Superior temporal gyrus (tissue), 1 donor: ENCODE data around the gene RBMS1.

Experiments used
- DNase-seq: peaks from one replicate; pipeline ENCODE4 v3.0.0-alpha.2; 2016; ENCODE audit errors: extremely low spot score

The RBMS1 gene

GRCh38 chr2:160334028-160334741, 159.4 kb downstream of the RBMS1 start:
- DNase-seq, result no peak

- DNase-seq, result no peak
These were observed 160.1 kb downstream of the RBMS1 start for GRCh38 chr2:160333324-160334027.

- no peak for DNase-seq
These were observed 161.3 kb downstream of the RBMS1 start for GRCh38 chr2:160332318-160332717.

- DNase-seq, result no peak
These were observed 162.2 kb downstream of the RBMS1 start for GRCh38 chr2:160331258-160332025.

DNA sequence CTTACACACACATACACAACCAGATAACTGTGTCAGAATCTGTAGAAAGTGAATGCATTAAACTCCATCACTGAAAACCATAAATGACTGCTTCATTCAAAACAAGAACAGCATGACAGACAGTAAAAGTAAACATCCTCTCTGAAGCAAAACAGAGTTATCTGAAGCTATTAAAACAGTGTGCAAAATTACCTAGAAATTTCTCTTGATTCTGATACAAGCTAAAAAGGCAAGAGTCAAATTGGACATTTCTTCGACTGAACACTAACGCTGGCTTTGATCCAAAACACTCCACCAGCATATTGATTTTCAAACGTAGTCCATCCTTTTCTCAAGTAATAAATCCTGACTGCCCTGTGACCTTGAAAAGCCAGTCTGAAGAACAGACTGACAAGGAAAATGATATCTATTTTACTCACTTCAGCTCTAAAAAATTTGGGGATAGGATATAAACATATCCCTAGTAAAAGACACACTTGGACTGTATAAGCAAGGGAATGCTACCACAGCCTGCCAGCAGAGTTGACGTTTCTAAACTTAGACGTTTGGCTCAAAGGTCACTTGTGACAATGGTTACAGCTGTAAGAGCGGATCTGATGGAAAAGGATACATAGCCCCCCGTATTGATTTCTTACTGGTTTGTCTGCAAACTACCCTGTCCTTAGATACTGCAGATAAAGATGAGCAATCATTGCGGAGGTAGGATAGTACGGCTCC, 164.6 kb downstream of the RBMS1 start:
- DNase-seq, result no peak

GRCh38 chr2:160326786-160327185, 166.8 kb downstream of the RBMS1 start:
- no peak for DNase-seq

- DNase-seq, result no peak
These were observed 168.2 kb downstream of the RBMS1 start for GRCh38 chr2:160325418-160325817.

DNA sequence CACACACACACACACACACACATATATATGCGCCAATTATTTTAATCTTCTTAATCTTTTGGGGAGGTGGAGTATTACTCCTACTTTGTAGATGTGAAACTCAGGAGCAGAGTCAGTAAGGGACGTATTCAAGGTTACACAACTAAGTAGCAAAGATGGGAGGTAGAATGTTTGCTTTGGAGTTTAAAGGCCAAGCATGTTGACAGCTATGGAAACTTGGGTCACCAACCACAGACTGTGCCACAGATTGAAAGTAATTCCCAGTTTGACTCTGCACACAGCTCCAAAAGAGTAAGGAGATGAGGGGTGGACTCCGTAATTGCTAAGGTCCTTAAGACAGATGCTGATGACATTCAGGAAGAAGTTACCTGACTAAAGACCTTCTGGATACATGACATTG, 168.7 kb downstream of the RBMS1 start:
- no peak for DNase-seq

DNA sequence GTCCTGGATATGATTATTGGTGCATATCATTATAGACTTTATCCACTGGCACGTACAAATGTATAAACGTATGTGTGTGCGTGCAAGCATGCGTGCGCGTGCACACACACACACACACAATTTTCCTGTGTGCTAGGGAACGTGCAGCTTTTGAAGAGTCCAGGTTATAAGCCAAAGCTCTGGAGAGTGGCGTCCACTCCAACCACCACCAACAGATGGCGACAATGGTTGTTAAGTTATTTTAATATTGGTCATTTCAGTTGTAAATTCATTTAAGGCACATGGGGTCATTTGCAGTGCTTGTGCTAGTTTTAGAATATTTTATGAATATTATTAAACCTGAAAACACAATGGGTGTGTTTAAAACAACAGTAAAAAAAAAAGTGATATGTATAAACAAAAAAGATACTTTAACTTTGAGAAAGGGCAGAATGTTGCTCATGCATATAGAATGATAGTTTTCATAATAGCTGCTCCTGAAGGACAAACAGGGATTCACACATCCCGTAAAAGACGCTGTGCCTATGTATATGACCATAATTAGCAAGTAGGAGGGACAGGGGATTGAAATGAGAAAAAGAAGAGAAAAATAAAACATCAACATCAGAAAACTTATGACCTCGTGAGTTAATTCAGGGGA, 169.3 kb downstream of the RBMS1 start:
- peak; percentile 53 for DNase-seq

GRCh38 chr2:160322320-160322719, 171.3 kb downstream of the RBMS1 start:
- DNase-seq, result no peak

DNA sequence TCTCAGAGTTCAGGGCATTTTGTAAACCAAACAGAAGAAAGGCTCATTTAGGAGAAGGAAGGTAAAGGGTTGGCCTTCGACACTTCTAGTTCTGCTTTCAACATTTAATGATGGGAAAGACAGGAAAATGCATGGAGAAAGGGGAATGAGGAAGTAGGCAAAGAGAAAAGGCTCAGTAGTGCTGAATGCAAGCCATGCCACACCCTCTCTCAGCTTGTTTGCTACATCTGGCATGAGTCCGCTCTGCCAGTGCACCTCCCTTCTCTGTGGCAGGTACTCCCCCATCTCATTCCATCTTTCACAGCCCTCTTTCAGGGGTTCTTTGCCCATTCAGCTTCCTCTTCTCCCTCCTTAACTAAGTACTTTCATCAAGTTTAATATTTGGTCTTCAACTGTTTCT, 172.6 kb downstream of the RBMS1 start:
- DNase-seq, result no peak

GRCh38 chr2:160319700-160320099, 173.9 kb downstream of the RBMS1 start:
- no peak for DNase-seq

GRCh38 chr2:160318218-160318617, 175.4 kb downstream of the RBMS1 start:
- DNase-seq, result no peak

DNA sequence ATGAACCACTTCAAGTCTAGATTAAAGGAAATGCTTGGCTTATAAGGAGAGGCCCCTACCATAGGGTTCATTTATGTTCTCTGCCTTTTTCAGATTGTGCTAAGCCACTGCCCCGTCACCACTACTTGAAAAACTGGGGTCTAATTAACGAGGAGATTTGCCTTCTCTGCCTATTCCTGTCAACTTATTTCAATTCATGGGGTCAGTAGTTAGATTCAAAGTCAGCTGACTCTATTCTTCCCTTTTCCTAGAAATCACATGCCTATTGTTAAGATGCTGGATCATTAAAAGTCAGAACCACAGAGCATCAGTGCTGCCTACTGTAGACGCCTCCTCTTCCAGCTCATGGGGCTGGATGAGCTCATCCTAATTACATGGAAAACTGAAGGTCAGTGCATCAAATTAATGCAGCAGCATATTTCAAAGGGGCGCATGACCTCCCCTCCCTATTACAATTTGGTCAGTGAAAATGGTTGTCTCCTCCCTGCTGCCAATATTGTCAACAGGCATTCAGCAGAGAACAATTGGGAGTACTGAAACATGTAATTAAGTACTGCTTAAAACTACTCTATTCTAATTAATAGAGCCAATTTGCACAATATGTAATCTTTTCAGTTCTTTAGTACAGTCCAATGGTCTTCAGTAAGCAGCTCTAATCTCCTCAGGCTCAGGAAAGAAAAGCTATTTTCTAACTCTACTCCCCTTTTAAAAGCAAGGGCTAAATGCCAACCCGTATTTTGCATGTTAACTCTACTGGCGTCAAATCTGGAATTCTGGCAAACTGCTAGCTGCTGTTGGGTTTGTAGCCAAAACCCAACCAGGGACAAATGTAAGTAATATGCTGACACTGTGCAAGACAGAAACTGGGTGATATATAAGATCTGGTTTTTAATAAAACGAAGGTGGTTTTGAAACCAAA, 176.2 kb downstream of the RBMS1 start:
- no peak for DNase-seq

GRCh38 chr2:160315337-160315736, 178.3 kb downstream of the RBMS1 start:
- no peak for DNase-seq

DNA sequence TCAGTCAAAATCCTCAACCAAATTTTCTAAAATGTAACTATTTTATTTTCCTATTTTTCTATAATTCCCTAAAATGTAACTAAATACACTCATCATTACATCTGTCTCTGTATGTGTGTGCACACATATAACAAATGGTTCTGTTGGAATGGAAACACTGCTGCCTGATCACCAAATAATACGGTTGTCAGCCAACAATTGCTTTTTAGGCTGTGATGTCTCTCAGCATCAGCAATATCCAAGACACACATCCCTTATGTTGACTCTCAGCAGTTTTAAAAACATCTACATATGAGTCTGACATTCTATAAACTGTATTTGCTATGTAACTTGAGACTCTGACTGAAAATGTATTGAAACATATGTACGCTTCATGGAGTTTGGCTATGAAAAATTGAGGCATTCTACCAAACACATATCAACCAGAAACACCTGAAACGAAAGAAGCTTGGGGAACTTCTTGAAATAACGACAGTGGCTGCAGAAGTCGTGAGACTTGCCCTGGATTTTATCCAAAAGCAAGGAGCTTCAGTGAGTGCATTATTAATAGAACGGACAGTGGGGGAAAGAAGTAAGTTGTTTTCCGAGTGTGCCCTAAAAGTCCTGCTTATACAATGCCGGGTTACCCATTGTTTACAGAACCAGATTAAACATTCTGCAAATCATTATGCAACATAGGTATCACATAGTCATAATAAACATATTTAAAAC, 183.3 kb downstream of the RBMS1 start:
- DNase-seq, result no peak

DNA sequence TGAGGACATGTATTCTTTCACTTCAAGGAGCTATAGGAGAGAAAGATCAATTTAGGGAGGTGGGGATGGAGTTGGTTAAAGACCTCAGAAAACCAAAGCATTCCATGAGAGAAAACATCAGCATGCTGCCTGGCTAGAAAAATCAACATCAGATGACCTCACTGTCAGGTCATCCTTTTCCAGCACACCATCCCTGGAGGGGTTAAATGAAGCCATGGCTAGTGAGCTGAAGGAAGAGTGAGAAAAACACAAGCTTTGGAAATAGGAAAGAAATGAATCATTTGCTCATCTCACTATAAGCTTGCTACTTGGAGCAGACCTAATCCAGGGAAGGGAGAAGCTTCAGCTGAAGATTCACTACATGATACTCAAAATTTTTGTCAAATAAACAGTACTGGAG, 184.0 kb downstream of the RBMS1 start:
- no peak for DNase-seq

GRCh38 chr2:160308915-160309314, 184.7 kb downstream of the RBMS1 start:
- no peak for DNase-seq

GRCh38 chr2:160308476-160308875, 185.1 kb downstream of the RBMS1 start:
- no peak for DNase-seq

DNA sequence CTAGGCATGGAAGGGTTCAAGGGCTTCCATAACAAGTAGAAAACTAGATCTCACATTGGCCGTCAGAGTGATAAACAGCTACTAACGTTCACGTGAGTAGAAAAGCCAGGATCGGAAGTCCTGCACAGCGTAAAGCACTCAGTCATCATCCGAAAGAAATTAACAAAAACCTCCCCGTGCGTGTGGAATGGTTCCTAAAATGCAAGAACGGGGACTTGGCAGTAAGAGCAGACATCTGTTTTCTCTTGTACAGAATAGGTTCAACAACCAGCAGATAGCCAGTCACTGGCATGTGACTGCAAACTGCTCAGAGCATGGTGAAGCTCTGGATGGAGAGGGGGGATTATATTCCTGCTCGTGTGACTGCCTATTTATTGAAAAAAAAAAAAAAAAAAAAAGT, 186.6 kb downstream of the RBMS1 start:
- DNase-seq, result no peak
